ENCODE results near the gene ACMSD.
"Not testable (repeated sequence)": the region's sequence is repeated elsewhere in the genome, so short reads cannot be mapped to it uniquely, and the experiment has no call there.

The ACMSD gene

DNA sequence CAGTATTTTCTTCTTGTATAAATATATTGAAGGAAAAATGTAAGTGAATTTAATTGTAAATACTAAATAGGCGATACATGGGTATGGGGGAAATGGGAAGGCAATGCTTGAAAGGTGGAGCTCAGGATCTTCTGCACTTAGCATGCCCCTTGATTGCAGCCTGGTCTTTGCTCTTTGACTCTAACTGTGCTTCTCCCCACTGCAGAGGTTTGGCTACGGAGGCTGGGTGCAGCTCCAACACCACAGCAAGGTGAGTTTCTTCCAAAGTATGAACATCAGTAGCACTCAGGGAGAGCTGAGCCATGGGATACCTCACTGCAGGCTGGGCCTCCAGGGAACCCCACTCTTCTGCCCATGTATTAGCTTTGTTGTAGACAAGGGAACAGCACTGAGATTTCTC, 6.6 kb downstream of the ACMSD start:
- no peak overlapping the region for H3K9ac ChIP-seq
- no peak overlapping the region for H3K27ac ChIP-seq
- no peak overlapping the region for H3K4me2 ChIP-seq (ENCODE audit: low read length)
- no peaks in the 10 kb centered on the region for H3K4me1 ChIP-seq
- TF ChIP-seq, protein P1, sequence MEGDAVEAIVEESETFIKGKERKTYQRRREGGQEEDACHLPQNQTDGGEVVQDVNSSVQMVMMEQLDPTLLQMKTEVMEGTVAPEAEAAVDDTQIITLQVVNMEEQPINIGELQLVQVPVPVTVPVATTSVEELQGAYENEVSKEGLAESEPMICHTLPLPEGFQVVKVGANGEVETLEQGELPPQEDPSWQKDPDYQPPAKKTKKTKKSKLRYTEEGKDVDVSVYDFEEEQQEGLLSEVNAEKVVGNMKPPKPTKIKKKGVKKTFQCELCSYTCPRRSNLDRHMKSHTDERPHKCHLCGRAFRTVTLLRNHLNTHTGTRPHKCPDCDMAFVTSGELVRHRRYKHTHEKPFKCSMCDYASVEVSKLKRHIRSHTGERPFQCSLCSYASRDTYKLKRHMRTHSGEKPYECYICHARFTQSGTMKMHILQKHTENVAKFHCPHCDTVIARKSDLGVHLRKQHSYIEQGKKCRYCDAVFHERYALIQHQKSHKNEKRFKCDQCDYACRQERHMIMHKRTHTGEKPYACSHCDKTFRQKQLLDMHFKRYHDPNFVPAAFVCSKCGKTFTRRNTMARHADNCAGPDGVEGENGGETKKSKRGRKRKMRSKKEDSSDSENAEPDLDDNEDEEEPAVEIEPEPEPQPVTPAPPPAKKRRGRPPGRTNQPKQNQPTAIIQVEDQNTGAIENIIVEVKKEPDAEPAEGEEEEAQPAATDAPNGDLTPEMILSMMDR (IDR thresholded peaks at IDR 0.05): no peak
- no peaks in the 10 kb centered on the region for H3K79me2 ChIP-seq
- no peak overlapping the region for H3K4me3 ChIP-seq (ENCODE audit: low read depth, low read length)
- H3K36me3 ChIP-seq (ENCODE audit: control insufficient read depth, insufficient read depth, low read length): no peaks in the 10 kb centered on the region
- H2AFZ ChIP-seq: no peak overlapping the region
- H3K9me3 ChIP-seq (ENCODE audit: control insufficient read depth, low read length): no peaks in the 10 kb centered on the region
- no peaks in the 10 kb centered on the region for H3K27me3 ChIP-seq (ENCODE audit: control insufficient read depth, insufficient read depth, low read length)

DNA sequence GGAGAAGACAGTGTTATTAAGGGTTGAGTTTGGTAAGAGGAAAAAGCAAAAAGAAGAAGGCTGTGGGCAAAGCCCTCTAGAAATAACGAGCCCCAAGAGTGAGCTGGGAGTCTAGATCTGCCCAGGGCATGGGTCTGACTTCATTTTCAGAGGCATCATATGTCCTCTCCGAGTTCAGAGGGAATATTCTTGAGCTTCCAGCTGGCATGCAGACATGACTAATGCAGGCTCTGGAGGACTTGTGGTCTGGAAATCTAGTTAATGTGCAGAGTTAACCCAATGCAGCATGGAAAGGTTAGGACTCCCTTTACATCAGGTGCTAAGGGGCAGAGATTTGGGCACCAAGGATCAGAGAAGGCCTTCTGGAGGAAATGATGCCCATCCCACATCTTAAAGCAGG, 7.3 kb downstream of the ACMSD start:
- H3K27me3 ChIP-seq (ENCODE audit: control insufficient read depth, insufficient read depth, low read length): no peaks in the 10 kb centered on the region
- TF ChIP-seq, protein P1 (IDR thresholded peaks at IDR 0.05): no peak
- no peak overlapping the region for H3K4me3 ChIP-seq (ENCODE audit: low read depth, low read length)
- no peaks in the 10 kb centered on the region for H3K36me3 ChIP-seq (ENCODE audit: control insufficient read depth, insufficient read depth, low read length)
- H3K27ac ChIP-seq: no peak overlapping the region
- H3K4me2 ChIP-seq (ENCODE audit: low read length): no peak overlapping the region
- no peaks in the 10 kb centered on the region for H3K9me3 ChIP-seq (ENCODE audit: control insufficient read depth, low read length)
- H3K4me1 ChIP-seq: no peaks in the 10 kb centered on the region
- no peaks in the 10 kb centered on the region for H3K79me2 ChIP-seq
- H3K9ac ChIP-seq: no peak overlapping the region
- no peak overlapping the region for H2AFZ ChIP-seq

DNA sequence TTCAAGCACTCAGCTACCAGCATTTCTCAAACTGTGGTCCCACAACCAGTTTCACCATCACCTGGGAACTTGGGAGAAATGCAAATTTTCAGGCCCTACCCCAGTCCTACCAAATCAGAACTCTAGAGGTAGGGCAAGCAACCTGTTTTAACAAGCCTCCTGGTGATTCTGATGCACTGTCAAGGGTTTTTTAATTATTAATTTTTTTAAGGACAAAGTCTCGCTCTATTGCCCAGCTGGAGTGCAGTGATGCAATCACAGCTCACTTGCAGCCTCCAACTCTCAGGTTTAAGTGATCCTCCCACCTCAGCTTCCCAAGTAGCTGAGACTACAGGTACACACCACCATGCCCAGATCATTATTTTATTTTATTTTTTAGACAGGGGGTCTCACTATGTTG, 7.8 kb downstream of the ACMSD start:
- Histone ChIP-seq H3K36me3 (ENCODE audit: control insufficient read depth, insufficient read depth, low read length) (no peaks in the 10 kb centered on the region), H3K27ac (no peak overlapping the region), H3K4me3 (ENCODE audit: low read depth, low read length) (no peak overlapping the region), H3K9ac (no peak overlapping the region), H3K9me3 (ENCODE audit: control insufficient read depth, low read length) (no peaks in the 10 kb centered on the region), H3K4me1 (no peaks in the 10 kb centered on the region), H3K4me2 (ENCODE audit: low read length) (no peak overlapping the region), H3K27me3 (ENCODE audit: control insufficient read depth, insufficient read depth, low read length) (no peaks in the 10 kb centered on the region), H3K79me2 (no peaks in the 10 kb centered on the region), H2AFZ (no peak overlapping the region)
- TF ChIP-seq, protein P1 (IDR thresholded peaks at IDR 0.05): no peak

DNA sequence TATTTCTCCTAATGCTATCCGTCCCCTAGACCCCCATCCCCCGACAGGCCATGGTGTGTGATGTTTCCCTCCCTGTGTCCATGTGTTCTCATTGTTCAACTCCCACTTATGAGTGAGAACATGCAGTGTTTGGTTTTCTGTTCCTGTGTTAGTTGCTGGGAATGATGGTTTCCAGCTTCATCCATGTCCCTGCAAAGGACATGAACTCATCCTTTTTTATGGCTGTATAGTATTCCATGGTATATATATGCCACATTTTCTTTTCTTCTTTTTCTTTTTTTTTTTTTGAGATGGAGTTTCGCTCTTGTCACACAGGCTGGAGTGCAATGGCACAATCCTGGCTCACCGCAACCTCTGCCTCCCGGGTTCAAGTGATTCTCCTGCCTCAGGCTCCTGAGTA, 9.2 kb downstream of the ACMSD start:
- not testable (repeated sequence) for H3K9ac ChIP-seq; H3K9me3 ChIP-seq (ENCODE audit: control insufficient read depth, low read length); H3K4me3 ChIP-seq (ENCODE audit: low read depth, low read length); H3K4me2 ChIP-seq (ENCODE audit: low read length); H3K27me3 ChIP-seq (ENCODE audit: control insufficient read depth, insufficient read depth, low read length); H3K27ac ChIP-seq; H2AFZ ChIP-seq; H3K4me1 ChIP-seq; H3K36me3 ChIP-seq (ENCODE audit: control insufficient read depth, insufficient read depth, low read length); H3K79me2 ChIP-seq

DNA sequence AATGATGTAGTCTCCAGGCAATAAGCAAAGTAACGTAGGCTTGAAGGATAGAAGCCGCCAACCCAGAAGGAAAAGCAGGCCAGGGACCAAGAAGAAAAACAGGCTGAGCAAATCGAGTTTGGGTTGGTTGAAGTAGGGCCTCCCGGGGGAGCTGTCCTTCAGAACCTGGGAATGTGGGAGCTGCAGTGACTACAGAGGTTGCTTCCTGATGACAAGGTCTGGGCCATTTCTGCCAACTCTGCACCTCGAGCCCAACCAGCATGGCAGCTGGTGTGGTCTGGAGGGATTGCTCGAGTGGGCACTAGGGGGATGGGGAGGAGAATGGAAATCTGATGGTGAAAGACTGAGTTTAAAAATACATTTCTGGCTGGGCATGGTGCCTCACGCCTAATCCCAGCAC, 14.1 kb downstream of the ACMSD start:
- H3K27ac ChIP-seq: no peak overlapping the region
- H3K4me2 ChIP-seq (ENCODE audit: low read length): no peak overlapping the region
- H3K4me3 ChIP-seq (ENCODE audit: low read depth, low read length): no peak overlapping the region
- H3K9ac ChIP-seq: no peak overlapping the region
- H2AFZ ChIP-seq: no peak overlapping the region
- H3K4me1 ChIP-seq: no peaks in the 10 kb centered on the region
- H3K36me3 ChIP-seq (ENCODE audit: control insufficient read depth, insufficient read depth, low read length): no peaks in the 10 kb centered on the region
- no peaks in the 10 kb centered on the region for H3K9me3 ChIP-seq (ENCODE audit: control insufficient read depth, low read length)
- H3K27me3 ChIP-seq (ENCODE audit: control insufficient read depth, insufficient read depth, low read length): no peaks in the 10 kb centered on the region
- TF ChIP-seq, protein P1 (IDR thresholded peaks at IDR 0.05): no peak
- H3K79me2 ChIP-seq: no peaks in the 10 kb centered on the region
